ENCODE results near the gene STIM1.

Gene STIM1

DNA sequence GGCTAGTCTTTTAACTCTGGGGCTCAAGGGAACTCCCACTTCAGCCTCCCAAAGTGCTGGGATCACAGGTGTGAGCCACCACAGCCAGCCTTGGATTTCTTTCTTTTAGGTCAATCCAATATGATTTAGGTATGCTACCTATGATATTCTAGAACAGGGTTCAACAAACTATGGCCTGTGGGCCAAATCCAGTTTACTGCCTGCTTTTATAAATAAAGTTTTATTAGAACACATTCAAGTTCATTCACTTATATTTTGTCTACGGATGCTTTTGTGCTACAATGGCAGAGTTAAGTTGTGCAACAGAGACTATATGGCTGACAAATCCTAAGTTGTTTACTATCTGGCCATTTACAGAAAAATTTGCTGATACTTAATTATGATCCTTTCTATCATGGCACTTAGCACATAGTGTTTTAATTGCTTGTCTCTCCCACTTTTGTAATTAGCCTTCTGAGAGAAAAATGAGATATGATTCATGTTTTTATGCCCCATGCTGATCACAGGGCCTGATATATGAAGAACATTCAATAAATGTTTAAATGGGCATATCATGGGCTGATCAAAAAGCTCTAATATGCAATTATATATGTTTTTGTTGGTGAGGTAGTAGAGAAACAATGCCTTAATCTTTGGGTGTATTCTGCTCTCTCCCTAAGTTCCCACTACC, 109.6 kb downstream of the STIM1 start:
- FAIRE-seq: no peak
- DNase-seq (ENCODE audit: insufficient read length, low spot score): no peak

GRCh38 chr11:3967695-3968094, 112.2 kb downstream of the STIM1 start:
- FAIRE-seq: no peak
- DNase-seq (ENCODE audit: insufficient read length, low spot score): no peak

- FAIRE-seq (no peak), DNase-seq (ENCODE audit: insufficient read length, low spot score) (no peak)
Measured at GRCh38 chr11:3969200-3969599, 113.7 kb downstream of the STIM1 start.

- DNase-seq (ENCODE audit: insufficient read length, low spot score): no peak
- FAIRE-seq: no peak
Measured at GRCh38 chr11:3969613-3970012, 114.1 kb downstream of the STIM1 start.

DNA sequence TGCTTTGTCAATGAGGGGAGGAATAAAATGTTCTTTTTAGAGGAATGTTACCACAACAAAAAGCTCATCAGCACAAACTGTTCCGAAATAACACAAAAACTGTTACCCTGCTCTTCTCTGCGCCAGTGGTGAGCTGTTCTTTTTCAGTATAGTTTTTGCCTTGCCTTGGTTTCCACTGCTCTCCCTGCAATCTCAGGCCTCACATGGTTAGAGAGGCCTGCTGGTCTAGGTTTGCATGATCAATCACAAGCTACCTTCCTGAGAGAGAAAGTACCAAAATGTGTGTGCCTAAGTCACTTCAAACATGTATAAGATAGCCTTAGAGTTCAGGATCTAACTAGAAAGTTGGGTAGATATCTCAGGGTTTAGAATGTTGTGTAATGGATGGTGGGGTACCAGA, 114.6 kb downstream of the STIM1 start:
- FAIRE-seq (no peak), DNase-seq (ENCODE audit: insufficient read length, low spot score) (no peak)

DNA sequence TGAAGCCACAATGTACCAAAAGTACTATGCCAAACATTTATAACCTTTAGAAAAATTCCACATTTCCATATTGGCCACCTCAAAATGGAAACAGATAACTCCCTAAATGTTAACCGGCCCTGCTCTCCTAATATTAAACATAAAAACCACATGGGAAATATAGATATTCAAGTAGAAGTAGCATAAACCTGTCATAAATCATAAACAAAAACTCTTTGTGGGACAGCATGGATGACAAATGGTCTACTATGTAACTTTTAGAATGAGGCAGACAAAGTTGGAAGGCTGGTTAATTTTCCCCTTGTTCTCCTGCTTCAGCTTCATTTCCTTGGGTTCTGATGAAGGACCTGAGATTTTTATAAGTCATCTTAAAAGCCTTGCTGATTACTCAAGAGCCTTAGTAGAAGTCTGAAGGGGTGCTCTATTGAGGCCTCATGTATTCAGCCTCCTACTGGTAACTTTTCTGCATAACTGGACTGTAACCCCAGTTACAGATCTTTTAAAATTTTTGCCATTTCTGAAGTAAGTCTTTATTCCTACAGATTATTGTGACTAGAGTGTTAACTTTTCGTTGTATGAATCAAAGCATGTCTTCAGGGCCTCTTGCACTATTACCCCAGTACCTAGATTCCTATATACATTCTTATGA, 116.4 kb downstream of the STIM1 start:
- DNase-seq (ENCODE audit: insufficient read length, low spot score) (no peak), FAIRE-seq (no peak)

DNA sequence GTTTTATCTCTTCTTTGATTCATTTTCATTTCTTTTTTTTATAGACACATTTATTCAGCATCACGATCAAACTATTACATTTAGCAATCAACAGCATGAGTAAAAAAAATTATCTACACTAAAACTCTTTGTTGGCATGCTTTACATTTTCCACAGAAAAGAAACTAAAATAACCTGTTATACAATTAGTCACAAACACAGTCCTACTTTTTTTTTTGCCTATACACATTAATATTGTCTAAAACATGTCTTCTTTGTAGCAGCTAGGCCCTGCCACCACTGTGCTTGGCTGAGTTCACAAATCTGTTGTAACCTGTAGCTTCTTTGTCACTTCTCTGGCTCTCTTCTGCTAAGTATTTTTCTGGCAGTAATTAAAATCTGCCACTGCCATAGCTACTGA, 117.0 kb downstream of the STIM1 start:
- no peak for DNase-seq (ENCODE audit: insufficient read length, low spot score)
- FAIRE-seq: no peak

- DNase-seq (ENCODE audit: insufficient read length, low spot score) (no peak), FAIRE-seq (no peak)
Measured at GRCh38 chr11:3977078-3977477, 121.6 kb downstream of the STIM1 start.

DNA sequence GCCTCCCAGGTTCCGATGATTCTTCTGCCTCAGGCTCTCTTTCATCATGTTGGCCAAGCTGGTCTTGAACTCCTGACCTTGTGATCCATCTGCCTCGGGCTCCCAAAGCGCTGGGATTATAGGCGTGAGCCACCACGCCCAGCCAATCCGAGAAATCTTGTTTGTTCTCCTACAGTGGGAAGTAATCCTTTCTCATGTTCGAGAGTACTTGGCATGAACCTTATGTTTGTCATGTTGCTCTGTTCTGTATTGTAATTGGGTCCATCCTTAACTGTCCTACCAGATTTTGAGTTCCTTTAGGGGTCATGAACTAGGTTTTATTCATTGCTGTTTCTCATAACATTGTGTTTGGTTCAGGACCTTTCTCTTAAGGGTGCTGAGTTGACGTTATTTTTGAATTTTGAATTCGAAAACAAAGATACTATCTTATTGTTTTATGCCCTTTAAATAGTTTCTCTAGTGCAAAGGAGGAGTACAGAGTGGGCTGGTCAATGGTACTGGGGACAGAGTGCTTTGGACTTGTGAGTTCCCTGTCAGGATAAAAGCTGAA, 125.7 kb downstream of the STIM1 start:
- FAIRE-seq: no peak

GRCh38 chr11:3982431-3982830, 127.0 kb downstream of the STIM1 start:
- DNase-seq (ENCODE audit: insufficient read length, low spot score) (no peak), FAIRE-seq (no peak)

More for the DNA sequence above, 125.7 kb downstream of the STIM1 start:
- DNase-seq (ENCODE audit: insufficient read length, low spot score): no peak

GRCh38 chr11:3983101-3983500, 127.6 kb downstream of the STIM1 start:
- DNase-seq (ENCODE audit: insufficient read length, low spot score) (no peak), FAIRE-seq (no peak)

DNA sequence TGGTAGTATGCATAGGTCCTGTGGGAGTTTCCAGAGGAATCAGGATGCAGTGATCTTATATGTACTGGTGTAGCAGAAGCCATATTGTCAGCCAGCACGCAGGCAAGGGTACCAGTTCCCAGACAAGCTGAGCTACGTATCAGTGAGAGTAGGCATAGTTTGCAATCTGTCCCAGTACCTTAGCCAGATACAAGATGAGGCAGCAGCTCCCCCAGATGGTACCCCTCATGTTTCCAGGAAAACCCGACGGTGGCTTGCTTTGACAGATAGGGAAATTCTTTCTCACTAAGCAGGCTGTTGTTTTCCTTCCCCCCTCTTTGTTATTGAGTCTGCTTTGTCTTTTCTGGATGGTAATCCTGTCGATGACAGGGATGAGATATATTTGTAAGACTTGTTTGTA, 129.4 kb downstream of the STIM1 start:
- no peak for FAIRE-seq

GRCh38 chr11:3985631-3986030, 130.2 kb downstream of the STIM1 start:
- DNase-seq (ENCODE audit: insufficient read length, low spot score) (no peak), FAIRE-seq (peak; percentile 28)

More for the DNA sequence above, 129.4 kb downstream of the STIM1 start:
- no peak for DNase-seq (ENCODE audit: insufficient read length, low spot score)

DNA sequence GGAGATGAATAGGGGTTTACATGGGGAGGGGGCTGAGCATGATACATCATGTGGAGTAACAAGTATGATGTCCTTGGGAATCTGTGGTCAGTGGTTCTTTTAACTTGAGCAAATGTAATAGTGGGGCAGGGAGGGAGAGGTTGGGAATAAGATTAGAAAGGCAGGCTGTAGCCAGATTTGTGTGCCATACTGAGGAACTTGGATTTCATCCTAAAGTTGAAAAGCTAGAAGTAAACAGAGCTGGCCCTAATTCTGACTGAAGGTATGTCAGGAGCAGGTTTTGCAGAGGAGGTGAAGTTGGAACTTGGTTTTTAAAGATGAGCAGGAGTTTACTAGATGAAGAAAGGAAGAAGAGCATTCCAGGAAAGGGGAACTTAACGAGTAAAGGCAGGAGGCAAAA, 130.8 kb downstream of the STIM1 start:
- FAIRE-seq: no peak

GRCh38 chr11:3989276-3989920, 133.9 kb downstream of the STIM1 start:
- FAIRE-seq (peak; percentile 74), DNase-seq (ENCODE audit: insufficient read length, low spot score) (no peak)

More for the DNA sequence above, 130.8 kb downstream of the STIM1 start:
- DNase-seq (ENCODE audit: insufficient read length, low spot score): no peak

DNA sequence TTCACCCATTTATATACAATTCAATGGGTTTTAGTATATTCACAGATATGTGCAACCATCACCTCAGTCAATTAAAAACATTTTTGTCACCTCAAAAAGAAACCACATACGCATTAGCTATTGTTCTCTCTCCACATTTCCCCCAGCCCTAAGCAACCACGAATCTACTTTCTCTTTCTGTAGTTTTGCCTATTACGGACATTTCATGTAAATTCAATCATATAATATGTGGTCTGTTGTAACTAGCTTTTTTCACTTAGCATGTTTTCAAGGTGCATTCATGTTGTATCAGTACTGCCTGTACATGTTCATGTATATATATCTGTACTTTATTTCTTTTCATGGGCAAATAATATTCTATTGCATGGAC, 134.4 kb downstream of the STIM1 start:
- no peak for DNase-seq (ENCODE audit: insufficient read length, low spot score)
- peak; percentile 58 for FAIRE-seq

DNA sequence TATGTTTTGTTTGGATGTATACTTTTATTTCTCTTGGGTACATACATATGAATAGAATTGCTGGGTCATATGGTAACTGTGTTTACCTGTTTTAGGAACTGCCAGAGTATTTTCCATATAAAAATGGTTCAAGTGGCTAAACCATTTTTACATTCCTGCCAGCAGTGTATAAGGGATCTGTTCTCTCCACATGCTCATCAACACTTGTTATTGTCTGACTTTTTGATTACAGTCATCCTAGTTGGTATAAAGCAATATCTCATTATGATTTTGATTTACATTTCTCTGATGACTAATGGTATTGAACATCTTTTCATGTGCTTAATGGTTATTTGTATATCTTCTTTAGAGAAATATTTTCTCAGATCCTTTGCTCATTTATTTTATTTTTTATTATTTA, 134.9 kb downstream of the STIM1 start:
- FAIRE-seq (peak; percentile 59), DNase-seq (ENCODE audit: insufficient read length, low spot score) (no peak)

DNA sequence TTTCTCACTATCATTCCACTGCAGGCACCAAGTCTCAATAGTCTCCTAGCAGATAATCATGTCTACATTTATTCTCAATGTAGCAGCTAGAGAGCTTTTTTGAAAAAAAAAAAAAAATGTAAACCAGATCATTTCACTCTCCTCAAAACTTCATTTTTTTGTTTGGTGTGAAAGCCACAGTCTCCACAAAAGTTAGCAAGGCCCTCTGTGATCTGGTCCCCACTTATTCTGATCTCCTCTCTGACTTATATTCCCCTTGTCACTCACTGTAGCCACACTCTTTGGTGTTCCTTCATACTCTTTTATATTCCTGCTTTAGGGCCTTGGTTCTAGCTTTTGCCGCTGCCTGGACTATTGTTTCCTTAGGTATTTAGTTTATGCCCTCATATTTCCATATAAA, 137.5 kb downstream of the STIM1 start:
- FAIRE-seq (no peak), DNase-seq (ENCODE audit: insufficient read length, low spot score) (no peak)

- FAIRE-seq (no peak), DNase-seq (ENCODE audit: insufficient read length, low spot score) (no peak)
Measured at GRCh38 chr11:3994030-3994640, 138.7 kb downstream of the STIM1 start.

GRCh38 chr11:3995307-3995706, 139.8 kb downstream of the STIM1 start:
- DNase-seq (ENCODE audit: insufficient read length, low spot score): no peak
- FAIRE-seq: no peak

- DNase-seq (ENCODE audit: insufficient read length, low spot score) (no peak), FAIRE-seq (no peak)
Measured at GRCh38 chr11:3995949-3996554, 140.6 kb downstream of the STIM1 start.

All from GM19239 (cell line).